BLaER1 (cell line): ENCODE data around the gene CTRL.

ENCODE experiments used
- H3K27ac ChIP-seq: shearing (Covaris generic); formaldehyde crosslinking; 2 replicates; pipeline ENCODE4 v1.8.1; 2022
- H3K27me3 ChIP-seq: shearing (Covaris generic); formaldehyde crosslinking; 2 replicates; pipeline ENCODE4 v1.8.1; 2022
- H3K36me3 ChIP-seq: shearing (Covaris generic); formaldehyde crosslinking; 2 replicates; pipeline ENCODE4 v1.8.1; 2022
- H3K4me1 ChIP-seq: shearing (Covaris generic); formaldehyde crosslinking; 2 replicates; pipeline ENCODE4 v1.8.1; 2022
- H3K4me2 ChIP-seq: shearing (Covaris generic); formaldehyde crosslinking; 2 replicates; pipeline ENCODE4 v1.8.1; 2022
- H3K4me3 ChIP-seq: shearing (Covaris generic); formaldehyde crosslinking; 2 replicates; pipeline ENCODE4 v1.8.1; 2022
- H3K9ac ChIP-seq: shearing (Covaris generic); formaldehyde crosslinking; 2 replicates; pipeline ENCODE4 v1.8.1; 2022
- H3K9me3 ChIP-seq: shearing (Covaris generic); formaldehyde crosslinking; 2 replicates; pipeline ENCODE4 v1.8.1; 2022
- H4K20me1 ChIP-seq: shearing (Covaris generic); formaldehyde crosslinking; 2 replicates; pipeline ENCODE4 v1.8.1; 2022
- Cebpa-rat ChIP-seq: shearing (Covaris generic); IDR thresholded peaks from 2 replicates; pipeline ENCODE4 v1.8.1; 2022

The CTRL gene

GRCh38 chr16:67969254-67970039 lies 37.8 kb upstream of the CTRL start:
- peaks cover 43% of the 10 kb centered on the region for H3K4me1 ChIP-seq
- peak overlapping the region; percentile 83 for H3K4me3 ChIP-seq
- H4K20me1 ChIP-seq: peaks cover 33% of the 10 kb centered on the region; the same call in 1 of the 2 replicates
- peak overlapping the region; percentile 97 for H3K4me2 ChIP-seq
- H3K9me3 ChIP-seq: no peaks in the 10 kb centered on the region
- H3K27ac ChIP-seq: peak overlapping the region; percentile 82; the same call in 1 of the 2 replicates
- H3K27me3 ChIP-seq: no peaks in the 10 kb centered on the region
- no peaks in the 10 kb centered on the region for H3K36me3 ChIP-seq
- H3K9ac ChIP-seq: peak overlapping the region; percentile 84
- TF ChIP-seq Cebpa-rat: no peak

- no peak for TF ChIP-seq Cebpa-rat
- H3K27ac ChIP-seq: peak within 1 kb of the TSS; percentile 82
Observed at GRCh38 chr16:67968400-67969253, 37.0 kb upstream of the CTRL start, which contains the start of gene SLC12A4. SLC12A4 (minus strand) TSS chr16:67968637; CDS start chr16:67968553, 84 bp downstream.

GRCh38 chr16:67967958-67968399 lies 36.3 kb upstream of the CTRL start:
- Histone ChIP-seq H3K9me3 (no peaks in the 10 kb centered on the region), H3K9ac (peak overlapping the region; percentile 84), H3K27me3 (no peaks in the 10 kb centered on the region), H3K4me2 (peak overlapping the region; percentile 97), H3K27ac (peak overlapping the region; percentile 82), H3K4me3 (peak overlapping the region; percentile 83), H3K4me1 (peaks cover 49% of the 10 kb centered on the region), H4K20me1 (peaks cover 36% of the 10 kb centered on the region; the same call in 1 of the 2 replicates), H3K36me3 (peaks cover 10% of the 10 kb centered on the region; the same call in 1 of the 2 replicates)
- TF ChIP-seq Cebpa-rat: no peak

More at GRCh38 chr16:67968400-67969253, 37.0 kb upstream of the CTRL start, which contains the start of gene SLC12A4:
- Histone ChIP-seq H3K4me2 (peak within 1 kb of the TSS; percentile 97), H3K9ac (peak within 1 kb of the TSS; percentile 84), H3K9me3 (no peaks in the 10 kb centered on the region), H3K4me1 (peaks cover 49% of the 10 kb centered on the region), H4K20me1 (peaks cover 36% of the 10 kb centered on the region; the same call in 1 of the 2 replicates), H3K36me3 (peaks cover 4% of the 10 kb centered on the region; the same call in 1 of the 2 replicates), H3K4me3 (peak within 1 kb of the TSS; percentile 83), H3K27me3 (no peaks in the 10 kb centered on the region)

GRCh38 chr16:67967183-67967957 lies 35.7 kb upstream of the CTRL start:
- H3K27me3 ChIP-seq: no peaks in the 10 kb centered on the region
- no peak for TF ChIP-seq Cebpa-rat
- no peaks in the 10 kb centered on the region for H3K9me3 ChIP-seq
- H4K20me1 ChIP-seq: peaks cover 36% of the 10 kb centered on the region; the same call in 1 of the 2 replicates
- H3K4me2 ChIP-seq: peak overlapping the region; percentile 97
- H3K9ac ChIP-seq: peak overlapping the region; percentile 84
- H3K36me3 ChIP-seq: peaks cover 16% of the 10 kb centered on the region; the same call in 1 of the 2 replicates
- peaks cover 49% of the 10 kb centered on the region for H3K4me1 ChIP-seq
- H3K4me3 ChIP-seq: peak overlapping the region; percentile 83
- peak overlapping the region; percentile 82 for H3K27ac ChIP-seq

- Histone ChIP-seq H3K4me1 (peaks cover 53% of the 10 kb centered on the region), H3K27ac (0 out of 2 replicates have a peak overlapping the region, but pooled peaks have one; percentile 9), H4K20me1 (peaks cover 36% of the 10 kb centered on the region; the same call in 1 of the 2 replicates), H3K9ac (0 out of 2 replicates have a peak overlapping the region, but pooled peaks have one; percentile 84), H3K36me3 (peaks cover 23% of the 10 kb centered on the region), H3K4me3 (peak overlapping the region; percentile 83; the same call in 1 of the 2 replicates), H3K27me3 (no peaks in the 10 kb centered on the region), H3K9me3 (no peaks in the 10 kb centered on the region), H3K4me2 (peak overlapping the region; percentile 97)
- TF ChIP-seq Cebpa-rat: no peak
Observed at GRCh38 chr16:67966549-67967182, 35.0 kb upstream of the CTRL start.

- TF ChIP-seq Cebpa-rat: no peak
- Histone ChIP-seq H3K4me3 (no peak overlapping the region), H3K9me3 (no peaks in the 10 kb centered on the region), H3K4me2 (peak overlapping the region; percentile 97), H3K4me1 (peaks cover 57% of the 10 kb centered on the region), H3K36me3 (peaks cover 31% of the 10 kb centered on the region), H3K27me3 (no peaks in the 10 kb centered on the region), H3K27ac (0 out of 2 replicates have a peak overlapping the region, but pooled peaks have one; percentile 9), H4K20me1 (peaks cover 36% of the 10 kb centered on the region; the same call in 1 of the 2 replicates), H3K9ac (no peak overlapping the region)
Observed at GRCh38 chr16:67965668-67966548, 34.2 kb upstream of the CTRL start.

GRCh38 chr16:67964477-67965131 lies 32.9 kb upstream of the CTRL start:
- Histone ChIP-seq H3K4me3 (no peak overlapping the region), H3K9me3 (no peaks in the 10 kb centered on the region), H3K36me3 (peaks cover 44% of the 10 kb centered on the region), H3K4me2 (peak overlapping the region; percentile 97), H3K4me1 (peaks cover 57% of the 10 kb centered on the region), H4K20me1 (peaks cover 36% of the 10 kb centered on the region; the same call in 1 of the 2 replicates), H3K9ac (no peak overlapping the region), H3K27me3 (no peaks in the 10 kb centered on the region), H3K27ac (no peak overlapping the region)
- no peak for TF ChIP-seq Cebpa-rat
